Activated CD8-positive, alpha-beta memory T cell treated with anti-CD3 and anti-CD28 coated beads, Interleukin-2, amount 50 U/mL, for 24 hours (primary cell): ENCODE data around the gene TTC39A.

Experiments
- DNase-seq: peaks from one replicate; pipeline ENCODE4 v3.0.0-alpha.2; 2020; ENCODE audit errors: extremely low read depth

TTC39A gene

DNA sequence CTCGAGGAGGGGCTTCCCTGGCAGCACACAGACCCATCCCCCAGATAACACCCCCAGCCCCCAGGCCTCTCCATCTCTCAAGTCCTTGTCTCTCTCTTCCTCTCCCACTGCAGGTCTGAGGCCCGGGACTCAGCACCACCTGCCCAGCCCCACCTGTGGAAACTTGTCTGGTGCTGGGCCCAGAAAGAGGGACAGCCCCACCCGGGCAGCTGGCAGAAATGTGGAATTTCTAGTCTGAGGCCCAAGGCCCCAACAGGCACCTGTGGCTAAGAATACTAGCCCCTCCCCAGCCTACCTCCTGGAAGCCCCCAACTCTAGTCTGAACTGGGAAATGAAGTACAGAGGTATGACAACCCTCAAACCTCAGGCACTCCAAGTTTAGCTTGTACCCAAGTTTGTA, 15.4 kb downstream of the TTC39A start:
- DNase-seq: no peak

GRCh38 chr1:51313961-51314777, 16.2 kb downstream of the TTC39A start:
- DNase-seq: no peak

DNA sequence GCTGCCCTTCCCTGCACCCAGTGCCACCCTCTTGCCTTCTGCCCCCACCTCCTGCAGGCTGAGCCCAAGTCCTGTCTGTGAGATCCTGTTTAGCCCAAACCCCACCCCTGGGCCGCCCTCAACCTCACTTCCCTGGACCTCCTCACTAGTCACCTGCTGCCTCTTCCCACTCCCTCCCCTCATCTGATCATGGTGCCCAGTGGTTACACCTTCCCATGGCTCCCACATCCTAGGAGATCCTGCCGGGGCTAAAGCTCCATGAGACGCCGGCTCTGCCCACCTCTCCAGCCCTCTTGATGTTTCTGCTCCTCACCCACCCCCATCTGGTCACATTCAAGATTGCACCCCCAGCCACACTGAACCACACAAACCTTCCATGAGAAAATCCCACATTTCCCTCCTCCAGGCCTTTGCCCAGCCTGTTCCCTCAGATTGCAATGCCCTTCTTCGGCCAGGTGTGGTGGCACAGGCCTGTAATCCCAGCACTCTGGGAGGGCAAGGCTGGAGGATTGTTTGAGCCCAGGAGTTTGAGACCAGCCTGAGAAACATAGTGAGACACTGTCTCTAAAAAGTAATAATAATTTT, 17.0 kb downstream of the TTC39A start:
- DNase-seq: no peak

DNA sequence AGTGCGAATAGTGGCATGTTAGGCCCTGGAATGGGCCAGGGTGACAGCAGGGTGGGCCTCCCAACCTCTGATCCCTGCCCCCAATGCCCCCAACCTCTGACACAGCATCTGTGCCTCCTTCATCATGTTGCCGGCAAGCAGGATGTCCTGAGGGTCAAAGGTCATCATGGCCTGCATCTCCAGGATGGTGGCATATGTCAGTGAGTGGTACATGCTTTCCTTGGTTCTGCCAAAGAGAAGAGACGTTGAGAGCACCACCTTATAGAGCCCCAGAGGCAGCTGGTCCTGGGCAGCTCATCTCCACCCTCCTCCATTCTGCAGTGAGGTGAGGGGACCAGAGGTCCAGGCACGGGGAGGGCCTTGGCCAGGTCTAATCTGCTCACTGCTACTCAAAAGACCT, 17.6 kb downstream of the TTC39A start:
- DNase-seq: no peak

- no peak for DNase-seq
These were observed 18.5 kb downstream of the TTC39A start for GRCh38 chr1:51311826-51312225.

GRCh38 chr1:51310871-51311613, 19.3 kb downstream of the TTC39A start:
- DNase-seq: no peak

- DNase-seq: no peak
These were observed 21.1 kb downstream of the TTC39A start for GRCh38 chr1:51309291-51309690.

DNA sequence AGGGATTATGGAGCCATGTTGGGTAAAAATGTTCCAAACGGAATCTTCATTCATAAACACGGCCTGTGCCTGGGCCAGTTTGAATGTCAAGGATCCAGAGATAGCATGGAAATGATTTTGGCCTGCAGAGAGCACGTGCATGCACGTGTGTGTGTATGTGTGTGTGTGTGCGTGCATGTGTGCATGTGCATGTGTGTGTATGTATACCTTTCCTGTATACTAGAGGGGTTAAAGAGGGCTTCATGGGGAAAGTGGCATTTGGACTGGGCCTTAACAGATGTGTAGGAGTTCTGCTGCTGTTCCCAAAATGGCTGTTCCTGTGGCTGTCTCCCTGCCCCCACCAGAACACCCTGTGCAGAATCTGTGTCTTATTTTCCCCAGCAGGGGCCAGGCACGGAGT, 21.7 kb downstream of the TTC39A start:
- DNase-seq: no peak

DNA sequence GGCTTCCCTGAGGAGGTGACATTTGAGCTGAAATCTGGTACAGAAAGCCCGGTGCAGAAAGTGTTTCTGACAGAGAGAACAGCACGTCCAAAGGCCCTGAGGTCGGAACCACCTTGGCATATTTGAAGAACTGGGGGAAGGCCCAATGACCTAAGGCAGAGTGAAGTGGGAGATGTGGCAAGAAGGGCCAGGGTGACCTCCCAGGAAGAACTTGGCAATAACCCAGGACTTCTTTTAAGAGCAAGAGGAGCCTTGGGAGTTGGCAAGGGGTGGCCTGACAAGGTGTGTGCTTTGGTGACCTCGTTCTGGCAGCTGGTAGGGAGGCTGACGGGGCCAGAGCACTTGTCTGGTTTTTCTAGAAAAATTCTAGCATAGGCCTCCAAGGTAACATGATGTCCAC, 23.4 kb downstream of the TTC39A start:
- no peak for DNase-seq

DNA sequence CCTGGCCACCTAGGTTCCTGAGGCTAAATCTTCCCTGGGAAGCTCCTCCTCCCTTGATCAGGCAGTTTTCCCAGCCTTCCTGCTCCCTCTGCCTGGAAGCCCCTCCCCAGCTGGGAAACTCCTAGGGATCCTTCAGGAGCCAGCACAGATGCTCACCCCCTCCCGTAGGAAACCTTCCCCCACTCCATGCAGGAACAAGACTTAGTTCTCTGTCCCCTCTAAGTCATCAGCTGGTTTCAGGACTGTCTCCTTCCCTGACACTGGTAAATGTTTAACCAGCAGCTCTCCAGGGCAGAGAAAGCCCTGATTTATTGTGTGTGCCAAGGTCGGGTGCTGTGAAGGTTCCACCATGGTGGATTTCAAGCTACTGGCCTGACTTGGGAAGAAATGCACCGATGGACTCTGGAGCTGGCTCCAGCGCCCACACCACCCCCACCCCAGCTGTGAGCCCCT, 25.0 kb downstream of the TTC39A start:
- no peak for DNase-seq

- DNase-seq: no peak
These were observed 26.0 kb downstream of the TTC39A start for GRCh38 chr1:51304360-51304759.

- no peak for DNase-seq
These were observed 26.6 kb downstream of the TTC39A start for GRCh38 chr1:51303751-51304251.

DNA sequence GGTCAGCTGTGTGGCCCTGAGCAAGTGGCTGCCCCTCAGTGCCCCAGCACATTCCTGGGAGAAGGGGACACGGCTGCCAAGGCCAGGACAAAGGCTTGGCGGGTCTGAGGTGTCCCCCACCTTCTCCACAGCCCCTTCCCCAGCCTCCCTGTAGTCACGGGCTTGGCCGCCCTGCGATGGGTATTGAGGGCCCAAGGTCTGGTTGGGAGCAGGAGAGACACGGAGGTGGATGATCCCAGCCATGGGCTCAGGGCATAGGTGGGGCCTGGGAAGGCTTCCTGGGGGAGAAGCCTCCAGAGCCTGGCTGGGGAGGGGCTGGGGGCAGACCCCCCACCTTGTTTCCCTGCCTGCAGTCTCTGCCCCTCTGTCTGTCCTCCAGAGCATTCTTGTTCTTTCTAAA, 27.0 kb downstream of the TTC39A start:
- no peak for DNase-seq

DNA sequence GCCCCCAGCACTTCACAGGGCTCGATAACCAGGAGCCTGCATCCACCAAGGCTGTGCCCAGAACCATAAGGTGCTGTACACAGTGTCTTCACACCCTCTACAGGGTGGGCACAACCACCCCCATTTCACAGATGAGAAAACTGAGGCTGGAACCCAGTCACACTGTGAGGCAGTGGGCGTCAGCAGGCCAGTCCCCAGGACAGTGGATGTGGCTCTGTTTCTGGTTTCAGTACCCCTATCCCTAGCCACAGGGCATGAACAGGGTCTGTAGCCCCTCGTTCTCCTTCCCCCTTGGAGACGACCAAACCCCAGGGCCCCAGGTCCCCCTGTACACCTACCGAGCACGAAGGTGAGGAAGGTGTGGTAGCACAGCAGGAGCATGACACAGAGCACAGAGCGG, 27.6 kb downstream of the TTC39A start:
- no peak for DNase-seq

DNA sequence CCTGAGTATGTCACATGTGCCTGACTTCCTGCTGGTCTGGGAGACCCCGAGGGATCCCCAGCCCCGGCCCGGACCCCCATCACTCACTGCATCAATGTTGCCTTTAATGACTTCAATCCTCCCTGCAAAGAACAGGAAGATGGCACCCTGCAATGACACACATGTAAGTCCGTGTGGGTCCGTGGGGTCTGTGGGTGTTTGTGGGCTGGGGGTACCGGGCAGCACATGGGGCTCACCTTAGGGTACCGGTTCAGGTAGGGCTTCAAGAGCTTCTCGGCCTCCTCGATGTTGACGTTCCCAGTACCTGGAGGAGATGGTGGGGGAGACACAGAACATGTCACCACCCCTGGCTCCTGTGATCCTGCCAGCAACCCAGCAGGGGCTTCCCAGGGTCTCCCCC, 28.1 kb downstream of the TTC39A start:
- no peak for DNase-seq

DNA sequence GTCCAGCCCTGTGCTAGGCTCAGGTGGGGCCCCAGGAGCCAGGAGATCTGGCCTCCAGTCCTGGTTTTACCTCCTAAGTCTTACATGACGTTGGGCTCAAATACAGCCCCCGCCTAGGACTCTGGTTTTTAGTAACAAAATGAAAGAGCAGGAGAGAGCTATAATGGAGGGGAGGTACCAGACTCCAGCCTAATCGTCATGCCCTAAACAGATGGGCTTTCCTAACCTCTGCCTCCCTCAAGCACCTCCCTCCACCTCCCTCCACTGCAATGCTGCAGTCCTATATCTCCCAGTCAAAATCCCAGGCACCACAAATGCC, 28.6 kb downstream of the TTC39A start:
- no peak for DNase-seq

GRCh38 chr1:51301152-51301843, 29.1 kb downstream of the TTC39A start:
- no peak for DNase-seq

DNA sequence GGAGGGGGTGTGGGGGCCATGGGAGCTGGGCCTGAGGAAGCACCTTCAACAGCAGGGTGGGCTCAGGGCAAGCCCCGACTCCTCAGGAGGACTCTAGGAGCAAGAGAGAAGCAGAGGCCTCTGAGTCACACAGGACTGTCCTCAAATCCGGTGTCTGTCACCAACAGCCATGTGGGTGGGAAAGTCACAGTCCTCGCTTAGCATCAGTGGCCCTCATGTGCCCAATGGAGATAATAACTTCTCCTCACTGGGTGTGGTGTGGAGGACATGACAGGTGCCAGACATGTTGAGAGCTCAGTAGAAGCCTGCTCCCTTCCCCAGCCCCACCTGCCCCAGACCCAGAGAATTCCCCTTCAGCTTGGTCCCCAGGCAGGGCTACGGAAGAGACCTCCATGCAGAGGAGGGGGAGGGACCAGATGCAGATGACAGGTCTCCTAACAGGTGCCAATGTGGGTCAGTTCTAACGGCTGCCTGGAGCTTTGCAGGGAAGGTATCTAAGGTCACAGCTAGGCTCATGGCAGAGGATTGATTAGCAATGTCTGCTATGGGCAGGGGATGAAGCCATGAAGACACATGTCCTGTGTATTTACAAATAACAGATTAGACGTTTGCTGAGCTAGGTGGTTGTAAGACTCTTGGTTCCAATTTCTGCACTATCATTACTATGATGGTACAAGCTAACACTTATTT, 30.2 kb downstream of the TTC39A start:
- DNase-seq: no peak

- DNase-seq: no peak
These were observed 31.0 kb downstream of the TTC39A start for GRCh38 chr1:51299185-51299885.

- no peak for DNase-seq
These were observed 32.0 kb downstream of the TTC39A start for GRCh38 chr1:51298322-51298705.
